Hepatocyte (in vitro differentiated cells): ENCODE results near the gene RPL26. TPM values are rescaled to one million over a fixed set of nuclear protein-coding genes. Genes with fewer than 3 reads are reported as not detected.

Source experiments
- DNase-seq: peaks from one replicate; pipeline ENCODE4 v3.0.0-alpha.2; 2016; ENCODE audit warnings: low spot score
- H2AFZ ChIP-seq: fragments of 200-600 bp; sonication (generic); 2 replicates; pipeline ENCODE4 v1.6.0; 2016; ENCODE audit warnings: antibody characterized with exemption, mild to moderate bottlenecking
- H3K27ac ChIP-seq: fragments of 200-600 bp; sonication (generic); 2 replicates; pipeline ENCODE4 v1.5.1; 2016; ENCODE audit warnings: mild to moderate bottlenecking
- H3K27me3 ChIP-seq: fragments of 200-600 bp; sonication (generic); 2 replicates; pipeline ENCODE4 v1.6.1; 2016
- H3K36me3 ChIP-seq: fragments of 200-600 bp; sonication (generic); replicated peaks from 2 replicates; pipeline ENCODE4 v1.5.1; 2016; ENCODE audit warnings: low read depth; ENCODE audit not compliant: insufficient read depth
- H3K4me1 ChIP-seq: fragments of 200-600 bp; sonication (generic); 2 replicates; pipeline ENCODE4 v1.5.1; 2016; ENCODE audit warnings: mild to moderate bottlenecking, moderate library complexity; ENCODE audit not compliant: insufficient read depth
- H3K4me2 ChIP-seq: fragments of 200-600 bp; sonication (generic); 2 replicates; pipeline ENCODE4 v1.6.0; 2016
- H3K4me3 ChIP-seq: fragments of 200-600 bp; sonication (generic); 2 replicates; pipeline ENCODE4 v1.5.1; 2016; ENCODE audit warnings: mild to moderate bottlenecking
- H3K79me2 ChIP-seq: fragments of 200-600 bp; sonication (generic); 2 replicates; pipeline ENCODE4 v1.6.0; 2017; ENCODE audit warnings: mild to moderate bottlenecking
- H3K9me2 ChIP-seq: fragments of 200-600 bp; sonication (generic); replicated peaks from 2 replicates; pipeline ENCODE4 v1.6.0; 2017; ENCODE audit warnings: mild to moderate bottlenecking; ENCODE audit not compliant: insufficient read depth
- H3K9me3 ChIP-seq: fragments of 200-600 bp; sonication (generic); 2 replicates; pipeline ENCODE4 v1.5.1; 2016; ENCODE audit warnings: low read depth, mild to moderate bottlenecking
- H4K20me1 ChIP-seq: fragments of 200-600 bp; sonication (generic); 2 replicates; pipeline ENCODE4 v1.6.0; 2016; ENCODE audit warnings: mild to moderate bottlenecking; ENCODE audit not compliant: insufficient read depth, poor library complexity, severe bottlenecking
- EZH2 ChIP-seq: fragments of 200-600 bp; sonication (generic); IDR thresholded peaks from 2 replicates; pipeline ENCODE4 v1.6.1; 2016; ENCODE audit warnings: antibody characterized with exemption, mild to moderate bottlenecking, borderline replicate concordance
- EZH2phosphoT487 ChIP-seq: fragments of 200-600 bp; sonication (generic); IDR thresholded peaks from one replicate; pipeline ENCODE4 v1.6.1; 2018; ENCODE audit warnings: antibody characterized with exemption, mild to moderate bottlenecking, low read depth, moderate library complexity; ENCODE audit not compliant: unreplicated experiment, severe bottlenecking
- WGBS: methylation state at CpG from one replicate; pipeline ENCODE4 v1.1.6; 2016; ENCODE audit warnings: low lambda C conversion rate; ENCODE audit errors: missing lambda C conversion rate; 5-methylcytosine and 5-hydroxymethylcytosine counted together
- polyA plus RNA-seq: library from polyadenylated mRNA; unstranded; fragments of >200 nt; fragmentation: Nextera tagmentation; extraction: Ambion mirVana; gene quantifications from 2 replicates; pipeline ENCODE4 v1.2.1, GENCODE V29; 2016
- total RNA-seq: library from RNA; depleted of rRNA; stranded (reverse); fragments of >200 nt; gene quantifications from 2 replicates; pipeline ENCODE4 v1.2.3, GENCODE V29; 2014
- TF ChIP-seq, protein P1 (sequence below): fragments of 200-600 bp; sonication (generic); IDR thresholded peaks from 2 replicates; pipeline ENCODE4 v1.5.1; 2016; ENCODE audit warnings: antibody characterized with exemption, mild to moderate bottlenecking; ENCODE audit not compliant: poor library complexity

RPL26 gene
- total and polyA plus RNA-seq, 2 experiments from 2014 or later = 411 to 3,628 TPM

DNA sequence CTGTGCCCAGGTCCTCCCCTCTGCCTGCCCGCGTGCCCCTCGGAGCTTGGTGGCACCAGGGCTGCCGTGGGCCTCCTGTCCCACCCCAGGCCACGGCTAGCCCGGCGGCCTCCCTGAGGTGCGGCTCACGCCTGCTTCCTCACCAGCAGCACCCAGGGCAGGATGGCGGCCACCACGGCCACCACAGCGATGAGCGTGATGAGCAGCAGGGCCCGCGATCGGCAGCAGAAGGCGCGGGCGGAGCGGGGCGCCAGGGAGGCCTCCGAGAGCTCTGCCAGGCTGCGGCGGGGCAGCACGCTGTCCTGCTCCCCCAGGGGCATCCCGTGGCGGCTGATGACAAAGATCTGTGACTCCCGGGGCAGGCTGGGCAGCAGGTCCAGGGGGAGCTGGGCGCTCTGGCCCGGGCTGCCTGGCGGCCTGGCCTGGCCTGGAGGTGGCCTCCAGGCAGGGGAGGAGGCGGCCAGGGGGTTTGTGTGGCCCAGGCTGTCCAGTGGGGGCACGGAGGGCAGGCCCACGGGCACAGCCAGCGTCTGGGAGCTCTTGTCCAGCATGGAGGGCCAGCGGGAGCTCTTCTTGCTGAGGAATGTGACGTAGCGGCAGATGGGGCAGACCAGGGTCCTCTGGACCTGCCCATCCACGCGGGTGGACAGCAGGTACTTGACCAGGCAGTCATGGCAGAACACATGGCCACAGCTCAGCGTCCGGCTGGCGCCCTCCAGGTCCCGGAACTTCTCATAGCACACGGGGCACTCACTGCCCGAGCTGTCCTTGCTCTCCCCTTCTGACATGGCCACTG is 9.9 kb upstream of the RPL26 start:
- no peak for DNase-seq
- H3K4me1 ChIP-seq = no peaks in the 10 kb centered on the region
- no peaks in the 10 kb centered on the region for H4K20me1 ChIP-seq
- no peak overlapping the region for H2AFZ ChIP-seq
- H3K27me3 ChIP-seq = peaks cover 31% of the 10 kb centered on the region
- no peaks in the 10 kb centered on the region for H3K36me3 ChIP-seq
- H3K9me3 ChIP-seq = no peaks in the 10 kb centered on the region
- TF ChIP-seq EZH2 (no peak), EZH2phosphoT487 (no peak)
- TF ChIP-seq, protein P1, sequence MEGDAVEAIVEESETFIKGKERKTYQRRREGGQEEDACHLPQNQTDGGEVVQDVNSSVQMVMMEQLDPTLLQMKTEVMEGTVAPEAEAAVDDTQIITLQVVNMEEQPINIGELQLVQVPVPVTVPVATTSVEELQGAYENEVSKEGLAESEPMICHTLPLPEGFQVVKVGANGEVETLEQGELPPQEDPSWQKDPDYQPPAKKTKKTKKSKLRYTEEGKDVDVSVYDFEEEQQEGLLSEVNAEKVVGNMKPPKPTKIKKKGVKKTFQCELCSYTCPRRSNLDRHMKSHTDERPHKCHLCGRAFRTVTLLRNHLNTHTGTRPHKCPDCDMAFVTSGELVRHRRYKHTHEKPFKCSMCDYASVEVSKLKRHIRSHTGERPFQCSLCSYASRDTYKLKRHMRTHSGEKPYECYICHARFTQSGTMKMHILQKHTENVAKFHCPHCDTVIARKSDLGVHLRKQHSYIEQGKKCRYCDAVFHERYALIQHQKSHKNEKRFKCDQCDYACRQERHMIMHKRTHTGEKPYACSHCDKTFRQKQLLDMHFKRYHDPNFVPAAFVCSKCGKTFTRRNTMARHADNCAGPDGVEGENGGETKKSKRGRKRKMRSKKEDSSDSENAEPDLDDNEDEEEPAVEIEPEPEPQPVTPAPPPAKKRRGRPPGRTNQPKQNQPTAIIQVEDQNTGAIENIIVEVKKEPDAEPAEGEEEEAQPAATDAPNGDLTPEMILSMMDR = no peak
- H3K4me3 ChIP-seq = no peak overlapping the region
- H3K9me2 ChIP-seq = no peaks in the 10 kb centered on the region
- no peaks in the 10 kb centered on the region for H3K79me2 ChIP-seq
- WGBS = 96% methylated on average over 46 of the region's 46 CpGs
- no peak overlapping the region for H3K27ac ChIP-seq
- H3K4me2 ChIP-seq = no peak overlapping the region

DNA sequence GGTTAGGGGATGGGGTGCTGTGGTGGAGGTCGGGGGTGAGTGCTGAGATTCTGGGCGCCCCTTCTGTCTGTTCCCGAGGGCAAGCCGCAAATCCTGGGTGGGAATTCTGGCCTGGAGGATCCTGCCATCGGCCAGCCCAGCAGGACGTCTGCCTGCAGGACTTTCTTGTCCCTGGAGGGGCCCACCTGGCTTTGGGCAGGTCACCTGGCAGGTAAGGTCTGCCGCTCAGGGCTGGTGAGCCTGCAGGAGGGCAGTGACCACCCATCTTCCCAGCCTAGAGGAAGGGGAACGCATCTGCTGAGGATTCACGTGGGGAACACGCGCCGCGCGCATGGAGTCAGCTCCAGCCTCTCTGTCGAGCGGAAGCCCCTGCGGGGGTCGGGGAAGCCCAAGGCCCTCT is 9.3 kb upstream of the RPL26 start:
- Histone ChIP-seq H3K4me3 (no peak overlapping the region), H3K27me3 (peaks cover 25% of the 10 kb centered on the region), H3K36me3 (no peaks in the 10 kb centered on the region), H3K9me3 (no peaks in the 10 kb centered on the region), H2AFZ (no peak overlapping the region), H3K4me1 (no peaks in the 10 kb centered on the region), H4K20me1 (no peaks in the 10 kb centered on the region), H3K79me2 (no peaks in the 10 kb centered on the region), H3K9me2 (no peaks in the 10 kb centered on the region), H3K4me2 (no peak overlapping the region), H3K27ac (no peak overlapping the region)
- TF ChIP-seq EZH2 = no peak
- no peak for TF ChIP-seq EZH2phosphoT487
- TF ChIP-seq, protein P1 = no peak
- WGBS = 82% methylated on average over 18 of the region's 18 CpGs
- no peak for DNase-seq

DNA sequence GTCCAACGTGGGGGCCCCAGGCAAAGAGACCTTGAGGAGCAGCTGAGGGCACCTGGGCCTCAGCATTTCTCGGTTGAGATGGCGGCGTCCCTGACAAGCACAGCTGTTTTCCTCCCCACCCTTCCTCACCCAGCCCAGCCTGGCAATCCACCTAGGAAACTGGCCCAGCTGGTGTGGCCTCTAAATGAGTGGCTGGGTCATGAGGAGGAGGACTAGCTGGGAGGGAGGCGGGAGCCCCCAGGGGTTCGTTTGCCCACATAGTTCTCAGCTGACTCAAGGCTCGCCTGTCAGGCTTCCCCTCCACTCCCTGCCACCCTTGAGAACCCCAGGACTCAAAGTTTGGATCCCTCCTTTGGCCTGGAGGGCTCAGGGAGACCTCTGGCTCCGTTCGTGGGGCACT is 8.7 kb upstream of the RPL26 start:
- Histone ChIP-seq H3K4me2 (no peak overlapping the region), H3K27ac (no peak overlapping the region), H3K36me3 (no peaks in the 10 kb centered on the region), H2AFZ (no peak overlapping the region), H3K27me3 (peaks cover 19% of the 10 kb centered on the region), H3K79me2 (no peaks in the 10 kb centered on the region), H3K4me1 (no peaks in the 10 kb centered on the region), H3K4me3 (no peak overlapping the region), H4K20me1 (no peaks in the 10 kb centered on the region), H3K9me3 (no peaks in the 10 kb centered on the region), H3K9me2 (no peaks in the 10 kb centered on the region)
- no peak for DNase-seq
- TF ChIP-seq EZH2 = no peak
- TF ChIP-seq, protein P1 = no peak
- TF ChIP-seq EZH2phosphoT487 = no peak
- 44% methylated on average over 9 of the region's 9 CpGs for WGBS
